ENCODE data around the gene NENF.
A peak's percentile ranks its signal among the peaks of the same experiment; 100 is the strongest.
"Not testable (repeated sequence)": the region's sequence is repeated elsewhere in the genome, so short reads cannot be mapped to it uniquely, and the experiment has no call there.

Gene NENF

DNA sequence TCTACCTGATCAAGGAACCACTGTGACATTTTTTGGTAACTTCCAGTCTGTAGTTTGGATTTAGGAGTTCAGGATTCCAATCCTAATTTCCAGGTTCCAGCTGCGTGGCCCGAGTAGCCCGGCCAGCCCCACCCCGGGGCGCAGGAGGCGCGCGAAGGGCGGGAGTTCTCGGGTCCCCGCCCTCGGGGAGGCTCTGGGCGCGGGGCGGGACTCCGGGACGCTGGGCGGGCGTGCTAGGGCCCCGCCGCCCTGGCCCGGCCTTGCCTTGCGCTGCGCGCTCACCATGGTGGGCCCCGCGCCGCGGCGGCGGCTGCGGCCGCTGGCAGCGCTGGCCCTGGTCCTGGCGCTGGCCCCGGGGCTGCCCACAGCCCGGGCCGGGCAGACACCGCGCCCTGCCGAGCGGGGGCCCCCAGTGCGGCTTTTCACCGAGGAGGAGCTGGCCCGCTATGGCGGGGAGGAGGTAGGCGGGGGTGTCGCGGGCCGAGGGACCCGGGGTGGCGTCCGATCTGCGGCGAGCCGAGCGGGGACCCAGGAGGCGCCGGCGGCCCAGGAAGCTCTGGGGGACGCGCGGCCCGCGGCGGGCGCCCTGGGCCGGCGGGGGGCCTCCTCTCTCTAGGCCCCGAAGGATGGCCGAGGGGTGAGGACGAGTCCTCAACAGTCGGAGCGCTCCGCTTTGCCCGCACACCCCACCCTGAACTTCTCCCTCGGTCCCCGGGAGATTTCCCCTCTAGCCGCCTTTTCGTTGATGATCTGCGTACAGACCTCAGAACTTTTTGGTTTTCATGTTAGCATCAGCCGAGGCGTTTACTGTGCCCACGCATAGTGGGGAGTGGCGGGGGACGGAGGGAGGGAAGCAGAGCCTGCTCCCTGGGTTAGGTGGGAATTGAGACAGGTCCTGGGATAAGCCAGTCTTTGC is at the start of gene NENF:
Gene NENF, plus strand, starts transcription at position 260 of the 916 bp plus-strand sequence. Its CDS starts 24 bp downstream, at position 284.
- peak; percentile 35 for DNase-seq (ENCODE audit: low read depth)

GRCh38 chr1:212386029-212386428 is 46.7 kb upstream of the NENF start:
- no peak overlapping the region for H3K4me3 ChIP-seq (ENCODE audit: low read depth, low read length)
- TF ChIP-seq CTCF (IDR thresholded peaks at IDR 0.05; ENCODE audit: control insufficient read depth, extremely low read depth, insufficient read depth) = no peak
- no peak for DNase-seq (ENCODE audit: low read depth)

More for the DNA sequence above, at the start of gene NENF:
- H3K4me3 ChIP-seq (ENCODE audit: low read depth, low read length) = peak within 1 kb of the TSS; percentile 76
- no peak for TF ChIP-seq CTCF (IDR thresholded peaks at IDR 0.05; ENCODE audit: control insufficient read depth, extremely low read depth, insufficient read depth)

GRCh38 chr1:212388985-212389716 is 43.6 kb upstream of the NENF start:
- TF ChIP-seq CTCF (IDR thresholded peaks at IDR 0.05; ENCODE audit: control insufficient read depth, extremely low read depth, insufficient read depth) = no peak
- H3K4me3 ChIP-seq (ENCODE audit: low read depth, low read length) = no peak overlapping the region
- no peak for DNase-seq (ENCODE audit: low read depth)

- not testable (repeated sequence) for DNase-seq (ENCODE audit: low read depth); H3K4me3 ChIP-seq (ENCODE audit: low read depth, low read length)
These were observed 36.9 kb upstream of the NENF start for GRCh38 chr1:212395678-212396437.

DNA sequence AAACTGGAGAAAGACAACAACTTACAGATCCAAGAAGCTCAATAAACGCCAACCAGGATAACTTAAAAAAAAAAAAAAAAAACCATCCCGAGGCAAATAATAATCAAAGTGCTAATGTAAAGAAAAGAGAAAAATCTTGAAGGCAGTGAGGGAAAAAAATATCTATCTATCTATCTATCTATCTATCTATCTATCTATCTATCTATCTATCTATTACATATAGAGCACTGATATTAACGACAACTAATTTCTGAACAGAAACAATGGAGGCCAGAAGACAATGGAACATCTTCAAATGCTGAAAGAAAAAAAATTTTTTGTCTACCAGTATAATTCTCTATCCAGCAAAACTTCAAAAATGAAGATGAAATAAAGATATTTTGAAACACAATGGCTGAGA is 36.1 kb upstream of the NENF start:
- TF ChIP-seq CTCF (IDR thresholded peaks at IDR 0.05; ENCODE audit: control insufficient read depth, extremely low read depth, insufficient read depth) = no peak
- DNase-seq (ENCODE audit: low read depth) = no peak
- H3K4me3 ChIP-seq (ENCODE audit: low read depth, low read length) = no peak overlapping the region

GRCh38 chr1:212397171-212397570 is 35.5 kb upstream of the NENF start:
- H3K4me3 ChIP-seq (ENCODE audit: low read depth, low read length) = no peak overlapping the region
- TF ChIP-seq CTCF (IDR thresholded peaks at IDR 0.05; ENCODE audit: control insufficient read depth, extremely low read depth, insufficient read depth) = no peak
- DNase-seq (ENCODE audit: low read depth) = no peak

DNA sequence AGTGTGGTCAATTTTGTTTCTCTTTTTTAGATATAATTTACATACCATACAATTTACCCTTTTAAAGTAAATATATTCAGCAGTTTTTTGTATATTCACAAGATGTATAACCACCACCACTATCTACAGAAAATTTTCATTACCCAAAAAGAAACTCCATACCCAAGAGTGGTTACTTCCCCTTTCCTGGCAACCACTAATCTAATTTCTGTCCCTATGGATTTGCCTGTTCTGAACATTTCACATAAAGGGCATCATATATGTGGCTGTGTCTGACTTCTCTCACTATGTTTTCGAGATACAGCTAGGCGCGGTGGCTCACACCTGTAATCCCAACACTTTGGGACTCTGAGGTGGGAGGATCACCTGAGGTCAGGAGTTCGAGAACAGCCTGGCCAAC is 31.7 kb upstream of the NENF start:
- TF ChIP-seq CTCF (IDR thresholded peaks at IDR 0.05; ENCODE audit: control insufficient read depth, extremely low read depth, insufficient read depth) = no peak
- no peak for DNase-seq (ENCODE audit: low read depth)

More for the DNA sequence above, 31.7 kb upstream of the NENF start:
- no peak overlapping the region for H3K4me3 ChIP-seq (ENCODE audit: low read depth, low read length)

Measured in LNCaP clone FGC (cell line).